NCI-H748 (cell line): Measurements from ENCODE around the gene LMF1.
A peak's percentile ranks its signal among the peaks of the same experiment; 100 is the strongest.
"Not testable (repeated sequence)": the region's sequence is repeated elsewhere in the genome, so short reads cannot be mapped to it uniquely, and the experiment has no call there.

Experiments
- DNase-seq: peaks from one replicate; lab custom pipeline; 2025; ENCODE audit not compliant: unreplicated experiment; lab: John Stamatoyannopoulos, UW

LMF1 gene

GRCh38 chr16:835373-835772 is 135.4 kb downstream of the LMF1 start:
- no peak for DNase-seq

GRCh38 chr16:833411-833810 is 137.4 kb downstream of the LMF1 start:
- no peak for DNase-seq

- peak; percentile 12 for DNase-seq
These were observed 138.0 kb downstream of the LMF1 start for GRCh38 chr16:832652-833336.

GRCh38 chr16:831571-832413 is 139.0 kb downstream of the LMF1 start:
- no peak for DNase-seq

- DNase-seq = no peak
These were observed 139.8 kb downstream of the LMF1 start for GRCh38 chr16:830871-831570.

GRCh38 chr16:830107-830870 is 140.5 kb downstream of the LMF1 start:
- no peak for DNase-seq

- DNase-seq = no peak
These were observed 141.9 kb downstream of the LMF1 start for GRCh38 chr16:828891-829290.

- no peak for DNase-seq
These were observed 143.3 kb downstream of the LMF1 start for GRCh38 chr16:827513-827912.

GRCh38 chr16:825341-826061 is 145.3 kb downstream of the LMF1 start:
- peak; percentile 20 for DNase-seq

GRCh38 chr16:824601-825000 is 146.2 kb downstream of the LMF1 start:
- no peak for DNase-seq

- DNase-seq = peak; percentile 17
These were observed 146.6 kb downstream of the LMF1 start for GRCh38 chr16:824194-824593.

GRCh38 chr16:822909-823297 is 147.9 kb downstream of the LMF1 start:
- DNase-seq = no peak

GRCh38 chr16:822174-822908 is 148.4 kb downstream of the LMF1 start:
- no peak for DNase-seq

- no peak for DNase-seq
These were observed 149.0 kb downstream of the LMF1 start for GRCh38 chr16:821751-822150.

- DNase-seq = peak; percentile 16
These were observed 150.0 kb downstream of the LMF1 start for GRCh38 chr16:820748-821147.

- DNase-seq = not testable (repeated sequence)
These were observed 150.8 kb downstream of the LMF1 start for GRCh38 chr16:820044-820408.

GRCh38 chr16:819336-820043 is 151.3 kb downstream of the LMF1 start:
- DNase-seq = no peak

GRCh38 chr16:818592-818991 is 152.2 kb downstream of the LMF1 start:
- DNase-seq = no peak

GRCh38 chr16:818132-818531 is 152.7 kb downstream of the LMF1 start:
- DNase-seq = no peak
